ENCODE data around the gene SIGLEC1.

- TF ChIP-seq CTCF (conservative IDR thresholded peaks at IDR 0.05) (no peak), EZH2 (IDR thresholded peaks at IDR 0.05; ENCODE audit: low read depth) (no peak)
Observed at GRCh38 chr20:3729811-3730540, 17.6 kb upstream of the SIGLEC1 start.

All from PC-9 (cell line).